Cardiac muscle cell (in vitro differentiated cells and primary cell): ENCODE measurements around the gene ADAMTS3. TPM values are rescaled to one million over a fixed set of nuclear protein-coding genes. Genes with fewer than 3 reads are reported as not detected.
A peak's percentile ranks its signal among the peaks of the same experiment; 100 is the strongest.

Experiments used
- DNase-seq, 2 donors: peaks; one replicate each; pipeline versions ENCODE4 v3.0.0 to v3.0.0-alpha.2; 2010 to 2017; ENCODE audit warnings: low read depth in 1 of 2, low spot score in 1 of 2
- H3K27ac ChIP-seq: fragments of 200-600 bp; sonication (generic); 2 replicates; pipeline ENCODE4 v1.5.1; 2016
- H3K27me3 ChIP-seq: fragments of 200-600 bp; sonication (generic); 2 replicates; pipeline ENCODE4 v1.6.0; 2016; ENCODE audit warnings: control low read depth
- H3K36me3 ChIP-seq: fragments of 200-600 bp; sonication (generic); 2 replicates; pipeline ENCODE4 v1.5.1; 2016; ENCODE audit warnings: control low read depth
- H3K4me1 ChIP-seq: fragments of 200-600 bp; sonication (generic); 2 replicates; pipeline ENCODE4 v1.8.1; 2017; ENCODE audit warnings: low read depth, mild to moderate bottlenecking, mixed run types
- H3K4me3 ChIP-seq: fragments of 200-600 bp; sonication (generic); 2 replicates; pipeline ENCODE4 v1.5.1; 2016; ENCODE audit warnings: mild to moderate bottlenecking
- H3K9me3 ChIP-seq: fragments of 200-600 bp; sonication (generic); 2 replicates; pipeline ENCODE4 v1.5.1; 2017; ENCODE audit warnings: low read depth, mild to moderate bottlenecking, control low read depth
- polyA plus RNA-seq: library from polyadenylated mRNA; unstranded; fragments of >200 nt; fragmentation: Nextera tagmentation; extraction: Ambion mirVana; gene quantifications from 2 replicates; pipeline ENCODE4 v1.2.1, GENCODE V29; 2016
- total RNA-seq: library from RNA; depleted of rRNA; stranded (reverse); fragments of >200 nt; gene quantifications from 2 replicates; pipeline ENCODE4 v1.2.3, GENCODE V29; 2016
- TF ChIP-seq, protein P1 (sequence below): IDR thresholded peaks from 2 replicates; pipeline ENCODE4 v1.5.1; 2012; ENCODE audit warnings: low read depth, mild to moderate bottlenecking, low read length

The ADAMTS3 gene
- total and polyA plus RNA-seq, 2 experiments from 2014 or later = 1.2 to 14.7 TPM

DNA sequence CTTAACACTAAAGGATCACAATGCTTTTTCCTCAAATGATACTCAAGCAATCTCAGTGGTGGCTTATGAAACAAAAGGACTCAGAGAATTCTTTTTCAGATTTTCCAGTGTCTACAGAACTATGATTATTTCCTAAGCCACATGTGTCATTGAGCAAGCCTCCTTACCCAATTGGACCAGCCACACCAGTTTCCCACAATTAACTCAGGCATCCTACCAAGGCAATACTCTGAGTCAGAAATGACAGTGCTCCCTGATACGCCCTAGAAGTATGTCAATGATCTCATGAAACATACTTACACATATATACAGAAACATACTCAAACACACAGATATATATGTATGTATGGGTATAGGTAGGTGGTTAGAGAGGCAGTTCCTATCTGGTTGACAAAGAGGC lies 4.8 kb downstream of the ADAMTS3 start:
- H3K27me3 ChIP-seq = no peaks in the 10 kb centered on the region
- H3K4me1 ChIP-seq = peaks cover 17% of the 10 kb centered on the region
- no peak overlapping the region for H3K4me3 ChIP-seq
- DNase-seq = peak in 1 of 2 donors; percentile 60
- no peaks in the 10 kb centered on the region for H3K36me3 ChIP-seq
- H3K27ac ChIP-seq = no peak overlapping the region
- no peaks in the 10 kb centered on the region for H3K9me3 ChIP-seq
- TF ChIP-seq, protein P1, sequence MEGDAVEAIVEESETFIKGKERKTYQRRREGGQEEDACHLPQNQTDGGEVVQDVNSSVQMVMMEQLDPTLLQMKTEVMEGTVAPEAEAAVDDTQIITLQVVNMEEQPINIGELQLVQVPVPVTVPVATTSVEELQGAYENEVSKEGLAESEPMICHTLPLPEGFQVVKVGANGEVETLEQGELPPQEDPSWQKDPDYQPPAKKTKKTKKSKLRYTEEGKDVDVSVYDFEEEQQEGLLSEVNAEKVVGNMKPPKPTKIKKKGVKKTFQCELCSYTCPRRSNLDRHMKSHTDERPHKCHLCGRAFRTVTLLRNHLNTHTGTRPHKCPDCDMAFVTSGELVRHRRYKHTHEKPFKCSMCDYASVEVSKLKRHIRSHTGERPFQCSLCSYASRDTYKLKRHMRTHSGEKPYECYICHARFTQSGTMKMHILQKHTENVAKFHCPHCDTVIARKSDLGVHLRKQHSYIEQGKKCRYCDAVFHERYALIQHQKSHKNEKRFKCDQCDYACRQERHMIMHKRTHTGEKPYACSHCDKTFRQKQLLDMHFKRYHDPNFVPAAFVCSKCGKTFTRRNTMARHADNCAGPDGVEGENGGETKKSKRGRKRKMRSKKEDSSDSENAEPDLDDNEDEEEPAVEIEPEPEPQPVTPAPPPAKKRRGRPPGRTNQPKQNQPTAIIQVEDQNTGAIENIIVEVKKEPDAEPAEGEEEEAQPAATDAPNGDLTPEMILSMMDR = no peak

DNA sequence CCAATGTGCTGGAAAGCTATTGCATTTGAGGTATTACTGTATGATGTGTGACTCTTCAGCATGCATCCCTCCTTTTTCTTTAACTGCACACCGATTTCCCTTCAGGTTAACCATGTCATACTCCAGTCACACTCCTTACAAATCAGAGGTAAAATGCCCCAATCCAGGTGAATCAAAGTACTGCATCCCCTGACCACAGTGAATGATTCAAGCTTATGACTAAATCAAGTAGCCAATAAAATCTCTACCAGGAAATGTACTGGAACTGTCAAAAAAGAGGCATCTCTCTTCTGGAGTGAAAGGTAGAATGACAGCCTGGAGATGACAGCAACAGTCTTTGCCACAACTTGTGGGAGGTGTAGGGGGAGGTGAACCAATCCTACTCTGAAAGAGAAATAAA lies 10.4 kb downstream of the ADAMTS3 start:
- Histone ChIP-seq H3K27me3 (no peaks in the 10 kb centered on the region), H3K27ac (no peak overlapping the region), H3K4me3 (no peak overlapping the region), H3K36me3 (no peaks in the 10 kb centered on the region), H3K4me1 (peaks cover 2% of the 10 kb centered on the region), H3K9me3 (no peaks in the 10 kb centered on the region)
- no peak for DNase-seq
- TF ChIP-seq, protein P1 = no peak

DNA sequence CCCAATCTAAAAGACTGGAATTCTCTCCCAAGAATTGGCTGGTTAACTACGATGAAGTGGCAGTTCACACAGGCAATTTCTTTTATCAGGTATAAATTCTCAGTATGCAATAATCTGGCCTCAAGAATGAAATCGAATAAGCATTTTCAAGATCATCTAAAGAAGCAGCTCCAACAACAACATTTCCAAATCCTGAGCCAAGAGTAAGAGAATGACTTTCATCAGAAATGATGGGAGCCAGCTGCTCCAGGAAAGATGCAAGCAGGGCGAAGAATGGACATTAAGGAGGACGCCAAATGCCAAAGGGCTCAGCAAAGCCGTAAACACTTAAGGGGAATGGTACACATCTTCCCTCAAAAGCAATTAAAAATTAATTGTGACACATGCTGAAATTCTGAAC lies 12.0 kb downstream of the ADAMTS3 start:
- no peaks in the 10 kb centered on the region for H3K27me3 ChIP-seq
- H3K36me3 ChIP-seq = no peaks in the 10 kb centered on the region
- peak in 1 of 2 donors; percentile 53 for DNase-seq
- peaks cover 17% of the 10 kb centered on the region for H3K4me1 ChIP-seq
- H3K27ac ChIP-seq = no peak overlapping the region
- H3K4me3 ChIP-seq = no peak overlapping the region
- TF ChIP-seq, protein P1 = no peak
- no peaks in the 10 kb centered on the region for H3K9me3 ChIP-seq

GRCh38 chr4:72555377-72555831 lies 13.6 kb downstream of the ADAMTS3 start:
- TF ChIP-seq, protein P1 = no peak
- no peaks in the 10 kb centered on the region for H3K9me3 ChIP-seq
- H3K4me3 ChIP-seq = no peak overlapping the region
- H3K4me1 ChIP-seq = peaks cover 17% of the 10 kb centered on the region
- no peaks in the 10 kb centered on the region for H3K36me3 ChIP-seq
- no peaks in the 10 kb centered on the region for H3K27me3 ChIP-seq
- no peak for DNase-seq
- no peak overlapping the region for H3K27ac ChIP-seq

- Histone ChIP-seq H3K9me3 (no peaks in the 10 kb centered on the region), H3K27me3 (no peaks in the 10 kb centered on the region), H3K4me3 (no peak overlapping the region), H3K27ac (peak overlapping the region; percentile 63), H3K4me1 (peaks cover 17% of the 10 kb centered on the region), H3K36me3 (no peaks in the 10 kb centered on the region)
- peak; percentile 42 to 50 for DNase-seq
- TF ChIP-seq, protein P1 = no peak
Observed at GRCh38 chr4:72553540-72554337, 15.3 kb downstream of the ADAMTS3 start.
